C4-2B (cell line): ENCODE measurements around the gene USP43.

Experiments
- CTCF ChIP-seq: fragments of 450-650 bp; conservative IDR thresholded peaks from 2 replicates; pipeline ENCODE4 v1.5.1; 2017; ENCODE audit warnings: mild to moderate bottlenecking
- ZFX ChIP-seq: fragments of 450-650 bp; IDR thresholded peaks from 2 replicates; pipeline ENCODE4 v1.6.1; 2017

- TF ChIP-seq CTCF (no peak), ZFX (no peak)
These were observed 29.8 kb upstream of the USP43 start for GRCh38 chr17:9615486-9615885.
